Measurements from ENCODE around the gene LMAN1. TPM values are rescaled to one million over a fixed set of nuclear protein-coding genes. Genes with fewer than 3 reads are reported as not detected.

LMAN1 gene
- total RNA-seq, 2 experiments from 2014 or later = 121 to 134 TPM

Other genes starting within 250 kb of the LMAN1 start
- gene SEC11C, start 219.4 kb downstream of the LMAN1 start, total RNA-seq = 10 to 100 TPM; 53.5 to 70.2 TPM
- gene GRP, start 139.1 kb downstream of the LMAN1 start, total RNA-seq = not detected
- not detected for gene RAX, start 85.8 kb downstream of the LMAN1 start, total RNA-seq
- not detected for gene CPLX4, start 40.6 kb downstream of the LMAN1 start, total RNA-seq

Data from activated CD4-positive, alpha-beta T cell treated with anti-CD3 and anti-CD28 coated beads for 36 hours (primary cell).